Endodermal cell (in vitro differentiated cells): ENCODE measurements around the gene PRR7. TPM values are rescaled to one million over a fixed set of nuclear protein-coding genes. Genes with fewer than 3 reads are reported as not detected.

Experiments
- DNase-seq: peaks from one replicate; pipeline ENCODE4 v3.0.0-alpha.2; 2017
- H3K27ac ChIP-seq: 2 replicates; pipeline ENCODE4 v1.5.1; 2013; ENCODE audit warnings: mild to moderate bottlenecking, low read depth, low read length, moderate library complexity
- H3K27me3 ChIP-seq: 2 replicates; pipeline ENCODE4 v1.6.1; 2013; ENCODE audit warnings: mild to moderate bottlenecking, low read length, moderate library complexity; ENCODE audit not compliant: insufficient read depth, control insufficient read depth, poor library complexity, severe bottlenecking
- H3K36me3 ChIP-seq: 2 replicates; pipeline ENCODE4 v1.7.0; 2013; ENCODE audit warnings: mild to moderate bottlenecking, low read length, moderate library complexity; ENCODE audit not compliant: control insufficient read depth, insufficient read depth
- H3K4me1 ChIP-seq: one replicate; pipeline ENCODE4 v1.7.0; 2013; ENCODE audit warnings: low read length; ENCODE audit not compliant: control insufficient read depth, insufficient read depth
- H3K4me3 ChIP-seq: 2 replicates; pipeline ENCODE4 v1.5.1; 2013; ENCODE audit warnings: mild to moderate bottlenecking, low read length, moderate library complexity
- H3K9ac ChIP-seq: 2 replicates; pipeline ENCODE4 v1.6.1; 2013; ENCODE audit warnings: mild to moderate bottlenecking, low read length, moderate library complexity; ENCODE audit not compliant: poor library complexity, severe bottlenecking; ENCODE audit errors: extremely low read depth
- H3K9me3 ChIP-seq: 2 replicates; pipeline ENCODE4 v1.6.1; 2013; ENCODE audit warnings: mild to moderate bottlenecking, low read length, moderate library complexity; ENCODE audit not compliant: control insufficient read depth
- H3K27ac Mint-ChIP-seq: 2 replicates; pipeline ENCODE4 v1.8.0; 2020; ENCODE audit warnings: mixed read lengths
- H3K27me3 Mint-ChIP-seq: 2 replicates; pipeline ENCODE4 v1.8.0; 2021; ENCODE audit warnings: mild to moderate bottlenecking, mixed read lengths; ENCODE audit not compliant: insufficient read depth
- H3K36me3 Mint-ChIP-seq: 2 replicates; pipeline ENCODE4 v1.8.0; 2020; ENCODE audit warnings: low read depth, mixed read lengths
- H3K4me1 Mint-ChIP-seq: 2 replicates; pipeline ENCODE4 v1.8.0; 2020; ENCODE audit warnings: mixed read lengths
- H3K4me3 Mint-ChIP-seq: 2 replicates; pipeline ENCODE4 v1.8.0; 2020; ENCODE audit warnings: mild to moderate bottlenecking, moderate library complexity, mixed read lengths
- H3K9me3 Mint-ChIP-seq: 2 replicates; pipeline ENCODE4 v1.8.0; 2020; ENCODE audit warnings: mild to moderate bottlenecking, mixed read lengths
- WGBS, 2 experiments: methylation state at CpG; one replicate each; pipeline versions ENCODE4 v1.1.5 to v1.1.7; 2013; ENCODE audit warnings: missing lambda C conversion rate in 2 of 2, mixed read lengths in 1 of 2; ENCODE audit not compliant: insufficient coverage in 1 of 2, insufficient read length in 1 of 2; 5-methylcytosine and 5-hydroxymethylcytosine counted together
- total RNA-seq, 2 donors: library from RNA; stranded (reverse); fragmentation: NEBNext Ultra II Directional in 1 of 2; extraction: Animal tissue kit (Norgen Biotek cat#: 25700) in 1 of 2; gene quantifications; 2 replicates in 1 of 2; 3 replicates in 1 of 2; pipeline ENCODE4 v1.2.1, GENCODE V29; 2021
- TF ChIP-seq, protein P1 (sequence below): fragments of 200-600 bp; sonication (generic); conservative IDR thresholded peaks from 2 replicates; pipeline ENCODE4 v1.5.0; 2021; ENCODE audit warnings: antibody characterized with exemption, mild to moderate bottlenecking

Gene PRR7
- total RNA-seq, 2 donors from 2014 or later = 4.7 to 8.0 TPM

DNA sequence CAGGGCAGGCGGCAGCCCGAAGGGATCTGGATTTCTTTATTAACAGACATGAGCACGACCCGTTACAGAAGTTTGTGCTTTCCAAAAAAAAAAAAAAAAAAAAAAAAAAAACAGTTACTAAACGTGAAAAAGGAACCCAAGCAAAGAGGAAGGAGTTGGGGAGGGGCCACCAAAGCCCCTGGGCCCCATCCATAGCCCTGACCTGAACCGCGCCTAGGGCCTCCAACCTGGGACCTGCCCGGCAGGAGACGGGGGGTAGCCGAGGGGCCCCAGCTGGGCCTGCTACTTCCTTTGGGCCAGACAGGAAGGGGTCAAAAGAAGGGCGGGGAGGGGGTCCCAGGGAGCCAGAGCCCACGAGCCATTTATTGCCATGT is 10.0 kb downstream of the PRR7 start:
- Mint-ChIP-seq H3K9me3 (no peaks in the 10 kb centered on the region), H3K36me3 (peaks cover 28% of the 10 kb centered on the region), H3K27me3 (peaks cover 22% of the 10 kb centered on the region), H3K4me3 (peak overlapping the region; percentile 62), H3K4me1 (peaks cover 8% of the 10 kb centered on the region), H3K27ac (peak overlapping the region; percentile 90)
- no peak for DNase-seq
- Histone ChIP-seq H3K4me1 (peaks cover 2% of the 10 kb centered on the region), H3K9ac (no peak overlapping the region), H3K27me3 (peaks cover 3% of the 10 kb centered on the region), H3K9me3 (no peaks in the 10 kb centered on the region), H3K27ac (no peak overlapping the region), H3K36me3 (peaks cover 49% of the 10 kb centered on the region), H3K4me3 (no peak overlapping the region)
- TF ChIP-seq, protein P1, sequence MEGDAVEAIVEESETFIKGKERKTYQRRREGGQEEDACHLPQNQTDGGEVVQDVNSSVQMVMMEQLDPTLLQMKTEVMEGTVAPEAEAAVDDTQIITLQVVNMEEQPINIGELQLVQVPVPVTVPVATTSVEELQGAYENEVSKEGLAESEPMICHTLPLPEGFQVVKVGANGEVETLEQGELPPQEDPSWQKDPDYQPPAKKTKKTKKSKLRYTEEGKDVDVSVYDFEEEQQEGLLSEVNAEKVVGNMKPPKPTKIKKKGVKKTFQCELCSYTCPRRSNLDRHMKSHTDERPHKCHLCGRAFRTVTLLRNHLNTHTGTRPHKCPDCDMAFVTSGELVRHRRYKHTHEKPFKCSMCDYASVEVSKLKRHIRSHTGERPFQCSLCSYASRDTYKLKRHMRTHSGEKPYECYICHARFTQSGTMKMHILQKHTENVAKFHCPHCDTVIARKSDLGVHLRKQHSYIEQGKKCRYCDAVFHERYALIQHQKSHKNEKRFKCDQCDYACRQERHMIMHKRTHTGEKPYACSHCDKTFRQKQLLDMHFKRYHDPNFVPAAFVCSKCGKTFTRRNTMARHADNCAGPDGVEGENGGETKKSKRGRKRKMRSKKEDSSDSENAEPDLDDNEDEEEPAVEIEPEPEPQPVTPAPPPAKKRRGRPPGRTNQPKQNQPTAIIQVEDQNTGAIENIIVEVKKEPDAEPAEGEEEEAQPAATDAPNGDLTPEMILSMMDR = no peak
- WGBS, 2 experiments = 61 to 68% methylated on average over 11 to 12 of the region's 12 CpGs

DNA sequence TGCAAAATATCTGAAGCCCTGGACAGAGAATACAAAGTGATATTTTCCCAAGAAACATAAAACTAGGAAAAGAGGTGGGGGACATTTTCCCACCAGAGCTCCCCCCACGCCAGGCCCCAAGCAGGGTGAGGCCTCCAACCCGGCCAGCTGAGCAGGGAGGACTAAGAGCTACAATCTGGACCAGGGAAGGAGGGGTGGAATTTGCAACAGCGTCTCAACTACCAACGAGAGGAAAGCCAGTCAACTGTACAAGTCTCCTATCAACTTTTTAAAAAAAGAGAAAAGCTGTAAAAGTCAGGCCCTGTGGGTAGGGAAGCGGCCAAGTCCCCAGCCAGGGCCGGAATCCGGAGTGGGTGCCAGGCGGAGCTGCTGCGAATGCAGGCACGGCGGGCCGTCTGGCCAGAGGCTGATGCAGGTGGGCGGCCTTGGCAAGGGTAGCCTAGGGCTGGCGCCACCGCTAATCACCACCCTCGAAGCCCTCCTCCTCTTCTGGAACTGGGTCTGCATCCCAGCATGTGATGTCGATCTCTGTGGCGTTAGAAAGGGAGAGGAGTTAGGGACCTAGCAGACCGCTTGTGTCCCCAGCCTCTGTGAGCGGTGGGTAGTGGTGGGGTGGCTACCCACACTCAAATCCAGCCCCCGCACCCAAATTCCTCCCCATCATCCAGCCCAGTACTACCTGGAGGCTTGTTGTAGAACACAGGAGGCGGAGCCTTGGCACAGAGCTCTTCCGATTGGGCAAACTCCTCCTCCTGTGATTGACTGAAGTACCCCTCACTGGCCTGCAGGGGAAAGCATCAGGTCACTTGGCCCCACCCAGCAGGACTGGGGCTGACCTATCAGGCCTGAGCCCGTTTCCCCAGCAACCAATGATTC is 10.6 kb downstream of the PRR7 start:
- peak overlapping the region; percentile 94 for H3K27ac Mint-ChIP-seq
- no peak overlapping the region for H3K4me3 ChIP-seq
- peaks cover 17% of the 10 kb centered on the region for H3K27me3 Mint-ChIP-seq
- no peak overlapping the region for H3K27ac ChIP-seq
- no peak overlapping the region for H3K4me3 Mint-ChIP-seq
- TF ChIP-seq, protein P1 = peak; percentile 74
- H3K9ac ChIP-seq = no peak overlapping the region
- H3K9me3 ChIP-seq = no peaks in the 10 kb centered on the region
- H3K36me3 ChIP-seq = peaks cover 51% of the 10 kb centered on the region
- 89% methylated on average over 17 to 23 of the region's 24 CpGs for WGBS, 2 experiments
- DNase-seq = peak; percentile 97
- H3K4me1 Mint-ChIP-seq = peaks cover 8% of the 10 kb centered on the region
- no peaks in the 10 kb centered on the region for H3K9me3 Mint-ChIP-seq
- peaks cover 34% of the 10 kb centered on the region for H3K36me3 Mint-ChIP-seq
- peaks cover 2% of the 10 kb centered on the region for H3K4me1 ChIP-seq
- H3K27me3 ChIP-seq = peaks cover 3% of the 10 kb centered on the region

DNA sequence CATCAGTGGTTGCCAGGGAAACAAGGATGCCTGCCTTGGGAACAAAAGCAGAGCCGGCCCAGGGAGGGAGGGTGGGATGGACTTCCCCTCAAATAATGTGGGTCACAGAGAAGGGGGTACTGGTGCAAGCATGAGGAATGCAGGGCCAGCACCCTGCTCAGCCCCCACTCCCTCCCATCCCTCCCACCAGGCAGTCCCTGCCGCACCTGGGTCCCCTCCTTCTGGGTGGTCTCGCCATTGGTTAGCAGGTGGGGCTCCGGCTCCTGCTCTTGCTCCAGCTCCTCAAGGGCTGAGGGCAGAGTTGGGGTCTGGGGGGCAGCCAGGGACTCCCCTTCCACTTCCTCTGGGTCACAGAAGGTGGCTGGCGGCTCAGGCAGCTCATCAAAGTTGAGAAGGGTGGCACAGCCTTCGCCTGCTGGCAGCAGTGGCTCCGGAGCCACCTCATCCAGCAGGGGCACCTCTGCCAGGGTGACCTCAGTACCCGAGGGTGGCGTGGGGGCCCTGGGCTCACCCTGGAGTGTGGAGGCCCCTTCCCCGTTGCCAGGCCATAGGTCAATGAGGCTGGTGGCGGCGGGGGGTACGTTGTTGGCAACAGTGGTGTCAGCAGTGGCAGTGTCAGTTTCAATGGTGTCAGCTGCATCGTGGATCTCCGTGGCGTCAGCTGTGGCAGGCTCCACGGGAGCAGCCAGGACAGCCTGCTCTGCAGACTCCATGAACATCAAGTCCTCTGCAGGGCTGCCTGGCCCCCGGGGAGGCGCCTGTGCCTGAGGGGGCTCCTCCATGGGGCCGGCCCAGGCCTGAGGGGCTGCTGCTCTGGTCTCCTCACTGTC is 11.5 kb downstream of the PRR7 start:
- no peaks in the 10 kb centered on the region for H3K9me3 Mint-ChIP-seq
- TF ChIP-seq, protein P1 = no peak
- H3K4me3 Mint-ChIP-seq = no peak overlapping the region
- peak; percentile 68 for DNase-seq
- Histone ChIP-seq H3K4me1 (peaks cover 2% of the 10 kb centered on the region), H3K9ac (no peak overlapping the region), H3K27me3 (peaks cover 3% of the 10 kb centered on the region), H3K27ac (peak overlapping the region; percentile 89), H3K9me3 (no peaks in the 10 kb centered on the region), H3K36me3 (peaks cover 59% of the 10 kb centered on the region), H3K4me3 (no peak overlapping the region)
- peaks cover 10% of the 10 kb centered on the region for H3K27me3 Mint-ChIP-seq
- H3K36me3 Mint-ChIP-seq = peaks cover 43% of the 10 kb centered on the region
- no peak overlapping the region for H3K27ac Mint-ChIP-seq
- peaks cover 8% of the 10 kb centered on the region for H3K4me1 Mint-ChIP-seq
- WGBS, 2 experiments = 86 to 92% methylated on average over 17 to 20 of the region's 20 CpGs
